ENCODE measurements around the gene MGRN1.

DNA sequence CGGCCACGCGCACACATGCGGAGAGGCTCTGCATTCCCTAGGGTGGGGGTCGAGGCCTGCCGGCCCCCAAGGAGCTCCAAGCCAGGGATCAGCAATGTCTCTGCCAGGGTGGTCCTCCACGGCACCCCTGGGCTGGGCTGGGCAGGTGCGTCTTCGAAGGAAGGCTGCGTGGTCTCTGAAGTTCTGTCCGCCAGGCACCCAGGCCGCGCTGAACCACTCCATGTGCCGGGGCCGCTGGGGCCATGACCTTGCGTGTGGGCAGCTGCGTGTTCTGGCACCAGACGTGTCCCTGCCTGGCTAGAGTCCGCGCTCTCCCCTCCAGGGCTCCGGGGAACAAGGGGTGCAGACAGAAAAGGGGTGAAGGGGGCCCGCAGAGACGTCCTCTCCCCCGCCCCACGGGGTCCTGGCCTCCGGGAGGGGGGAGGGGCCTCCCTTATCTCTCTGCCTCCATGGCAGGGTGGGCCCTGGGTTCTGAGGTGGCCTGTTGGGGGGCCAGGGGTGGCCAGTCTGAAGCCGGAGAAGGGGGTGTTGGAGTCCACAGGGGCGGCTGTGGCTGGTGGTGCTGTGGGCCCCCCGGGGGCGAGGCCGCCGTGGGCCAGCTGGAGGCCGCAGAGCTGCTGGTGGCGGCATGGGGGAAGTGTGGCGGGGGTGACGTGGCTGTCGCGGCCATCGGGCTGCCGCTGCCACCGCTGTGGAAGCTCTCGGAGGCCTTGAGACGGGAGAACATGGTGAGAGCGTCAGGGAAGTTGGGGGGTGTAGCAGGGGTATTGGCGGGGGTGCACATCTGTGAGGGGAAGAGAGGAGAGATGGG is 15.2 kb upstream of the MGRN1 start:
- TF ChIP-seq EZH2 (IDR thresholded peaks at IDR 0.05) (no peak), POLR2AphosphoS5 (IDR thresholded peaks at IDR 0.05; ENCODE audit: borderline replicate concordance, low read depth, low read length) (no peak)
